HepG2 (cell line): ENCODE measurements around the gene DBN1. TPM values are rescaled to one million over a fixed set of nuclear protein-coding genes. Genes with fewer than 3 reads are reported as not detected.

ENCODE experiments used
- E2F1 ChIP-seq: sonication (generic); formaldehyde crosslinking; IDR thresholded peaks from 2 replicates; pipeline ENCODE4 v1.5.0; 2020; ENCODE audit warnings: missing genetic modification reagents
- ELF3 ChIP-seq: IDR thresholded peaks from 2 replicates; pipeline ENCODE4 v1.6.1; 2016; ENCODE audit warnings: missing genetic modification reagents, missing compliant biosample characterization
- KLF16 ChIP-seq, 2 experiments: sonication (generic) in 1 of 2; formaldehyde crosslinking in 1 of 2; IDR thresholded peaks; 2 replicates each; pipeline versions ENCODE4 v1.6.1 to v1.8.0; 2016 to 2023; ENCODE audit warnings: missing genetic modification reagents in 2 of 2, missing compliant biosample characterization in 1 of 2
- RERE ChIP-seq: IDR thresholded peaks from 2 replicates; pipeline ENCODE4 v1.6.1; 2016; ENCODE audit warnings: low read depth, missing genetic modification reagents, missing compliant biosample characterization
- SALL2 ChIP-seq: sonication (generic); formaldehyde crosslinking; IDR thresholded peaks from 2 replicates; pipeline ENCODE4 v1.8.1; 2023; ENCODE audit warnings: mild to moderate bottlenecking, missing genetic modification reagents, inconsistent platforms
- ZBTB40 ChIP-seq, 2 experiments: fragments of 450-650 bp in 1 of 2; sonication (generic) in 1 of 2; formaldehyde crosslinking in 1 of 2; IDR thresholded peaks; 2 replicates each; pipeline versions ENCODE4 v1.6.1 to v1.8.0; 2016 to 2022; ENCODE audit warnings: antibody characterized with exemption in 1 of 2, mild to moderate bottlenecking in 1 of 2, missing genetic modification reagents in 1 of 2
- ZFY ChIP-seq: sonication (generic); formaldehyde crosslinking; IDR thresholded peaks from 2 replicates; pipeline ENCODE4 v1.4.0; 2020; ENCODE audit warnings: missing genetic modification reagents
- ZNF549 ChIP-seq: sonication (generic); formaldehyde crosslinking; IDR thresholded peaks from 2 replicates; pipeline ENCODE4 v1.5.0; 2020; ENCODE audit warnings: missing genetic modification reagents
- ZNF639 ChIP-seq: conservative IDR thresholded peaks from 2 replicates; pipeline ENCODE4 v1.6.1; 2018; ENCODE audit warnings: missing genetic modification reagents
- ZNF766 ChIP-seq: sonication (generic); formaldehyde crosslinking; IDR thresholded peaks from 2 replicates; pipeline ENCODE4 v1.5.0; 2020; ENCODE audit warnings: missing genetic modification reagents, borderline replicate concordance
- polyA plus RNA-seq, 8 experiments: library from polyadenylated mRNA; depleted of rRNA in 3 of 8; stranded (reverse) in 7 of 8; unstranded in 1 of 8; fragments of >200 nt; fragmentation: Illumina TruSeq in 4 of 8; extraction: Trizol in 4 of 8; gene quantifications; 2 replicates each; pipeline versions ENCODE4 v1.2.1 to v1.2.3, GENCODE V29; 2011 to 2016; ENCODE audit warnings: low read depth in 4 of 8, missing spikeins in 1 of 8, mixed read lengths in 1 of 8; ENCODE audit not compliant: insufficient read depth in 1 of 8
- total RNA-seq, 5 experiments: library from RNA; depleted of rRNA; stranded (reverse); fragments of >200 nt; fragmentation: Illumina TruSeq; extraction: Trizol; gene quantifications; 2 replicates each; pipeline ENCODE4 v1.2.3, GENCODE V29; 2016; ENCODE audit warnings: low read depth in 1 of 5

DBN1 gene
- total and polyA plus RNA-seq, 2 of the 13 experiments (the other 11 are each of a cell fraction or from before 2014, with no cell fraction given) = 27.0 to 37.3 TPM

GRCh38 chr5:177497292-177498012, 24.0 kb upstream of the DBN1 start, which contains the start of gene PDLIM7 (continued):
- no peak for TF ChIP-seq RERE
- TF ChIP-seq ZNF766 = 0 out of 2 replicates have a peak, but pooled peaks have one; percentile 28
- 0 out of 2 replicates have a peak, but pooled peaks have one; percentile 43 for TF ChIP-seq E2F1 (CRISPR knock-in tag)
- TF ChIP-seq ZFY = peak; percentile 85
- TF ChIP-seq KLF16 (CRISPR knock-in tag; IDR thresholded peaks at IDR 0.05) = peak in 1 of 2 experiments; percentile 63; a peak in 1 of 4 replicates
- 0 out of 2 replicates have a peak, but pooled peaks have one; percentile 15 for TF ChIP-seq ELF3 (CRISPR knock-in tag)
- 0 out of 2 replicates have a peak, but pooled peaks have one; percentile 46 for TF ChIP-seq ZNF639 (CRISPR knock-in tag)
- TF ChIP-seq SALL2 (CRISPR knock-in tag) = peak; percentile 35; the same call in 1 of the 2 replicates
- 0 out of 2 replicates have a peak, but pooled peaks have one; percentile 25 for TF ChIP-seq ZNF549
- TF ChIP-seq ZBTB40 (IDR thresholded peaks at IDR 0.05) = no peak
- TF ChIP-seq ZBTB40 (CRISPR knock-in tag; IDR thresholded peaks at IDR 0.05) = no peak
